RWPE2 (cell line): ENCODE measurements around the gene DIAPH3.

Experiments used
- ATAC-seq: fragments of 200-7000 bp; cut with Tn5 transposase; 3 replicates; pipeline ENCODE4 v1.9.1; 2021; ENCODE audit warnings: low read depth
- DNase-seq: peaks from one replicate; pipeline ENCODE4 v3.0.0-alpha.2; 2020; ENCODE audit warnings: low spot score
- H3K27ac ChIP-seq: fragments of 450-650 bp; 2 replicates; pipeline ENCODE4 v1.5.1; 2017; ENCODE audit warnings: mild to moderate bottlenecking; ENCODE audit not compliant: poor library complexity, severe bottlenecking
- H3K27me3 ChIP-seq: fragments of 250-450 bp; sonication (Bioruptor Pico); 2 replicates; pipeline ENCODE4 v1.5.1; 2021; ENCODE audit warnings: mild to moderate bottlenecking, moderate library complexity; ENCODE audit not compliant: insufficient read depth, poor library complexity, severe bottlenecking
- H3K36me3 ChIP-seq: fragments of 250-450 bp; sonication (Bioruptor Pico); 2 replicates; pipeline ENCODE4 v1.5.1; 2020; ENCODE audit warnings: low read depth, mild to moderate bottlenecking, moderate library complexity
- H3K4me1 ChIP-seq: fragments of 250-450 bp; sonication (Bioruptor Pico); 2 replicates; pipeline ENCODE4 v1.5.1; 2021; ENCODE audit warnings: mild to moderate bottlenecking, moderate library complexity; ENCODE audit not compliant: insufficient read depth, poor library complexity, severe bottlenecking
- H3K4me3 ChIP-seq: fragments of 250-450 bp; sonication (Bioruptor Pico); 2 replicates; pipeline ENCODE4 v1.5.1; 2021; ENCODE audit warnings: mild to moderate bottlenecking, moderate library complexity; ENCODE audit not compliant: severe bottlenecking
- H3K9me3 ChIP-seq: fragments of 250-450 bp; sonication (Bioruptor Pico); 2 replicates; pipeline ENCODE4 v1.5.1; 2021; ENCODE audit warnings: mild to moderate bottlenecking, moderate library complexity; ENCODE audit not compliant: severe bottlenecking
- CTCF ChIP-seq: fragments of 450-650 bp; IDR thresholded peaks from one replicate; pipeline ENCODE4 v1.5.1; 2017; ENCODE audit warnings: mild to moderate bottlenecking, moderate library complexity; ENCODE audit not compliant: poor library complexity, severe bottlenecking

The DIAPH3 gene

GRCh38 chr13:59710996-59711701, 452.6 kb downstream of the DIAPH3 start:
- H3K36me3 ChIP-seq = no peaks in the 10 kb centered on the region
- H3K27me3 ChIP-seq = no peaks in the 10 kb centered on the region
- ATAC-seq = no peak
- H3K27ac ChIP-seq = no peak overlapping the region
- H3K4me1 ChIP-seq = no peaks in the 10 kb centered on the region
- no peak for DNase-seq
- H3K9me3 ChIP-seq = no peaks in the 10 kb centered on the region
- TF ChIP-seq CTCF = no peak
- H3K4me3 ChIP-seq = no peak overlapping the region

- ATAC-seq = no peak
Observed at GRCh38 chr13:59710416-59710815, 453.3 kb downstream of the DIAPH3 start.

GRCh38 chr13:59706101-59706976, 457.4 kb downstream of the DIAPH3 start:
- ATAC-seq = no peak
- H3K4me3 ChIP-seq = no peak overlapping the region
- H3K27me3 ChIP-seq = no peaks in the 10 kb centered on the region
- H3K36me3 ChIP-seq = no peaks in the 10 kb centered on the region
- DNase-seq = no peak
- no peak overlapping the region for H3K27ac ChIP-seq
- H3K4me1 ChIP-seq = no peaks in the 10 kb centered on the region
- no peaks in the 10 kb centered on the region for H3K9me3 ChIP-seq
- TF ChIP-seq CTCF = no peak

More at GRCh38 chr13:59710416-59710815, 453.3 kb downstream of the DIAPH3 start:
- Histone ChIP-seq H3K4me1 (no peaks in the 10 kb centered on the region), H3K36me3 (no peaks in the 10 kb centered on the region), H3K4me3 (no peak overlapping the region), H3K9me3 (no peaks in the 10 kb centered on the region), H3K27ac (no peak overlapping the region), H3K27me3 (no peaks in the 10 kb centered on the region)
- DNase-seq = no peak
- no peak for TF ChIP-seq CTCF

GRCh38 chr13:59702269-59702668, 461.5 kb downstream of the DIAPH3 start:
- no peaks in the 10 kb centered on the region for H3K9me3 ChIP-seq
- no peaks in the 10 kb centered on the region for H3K36me3 ChIP-seq
- TF ChIP-seq CTCF = no peak
- H3K27ac ChIP-seq = no peak overlapping the region
- H3K27me3 ChIP-seq = no peaks in the 10 kb centered on the region
- no peak for ATAC-seq
- H3K4me1 ChIP-seq = no peaks in the 10 kb centered on the region
- H3K4me3 ChIP-seq = no peak overlapping the region
- no peak for DNase-seq
